ENCODE data around the gene DAZAP2.

DNA sequence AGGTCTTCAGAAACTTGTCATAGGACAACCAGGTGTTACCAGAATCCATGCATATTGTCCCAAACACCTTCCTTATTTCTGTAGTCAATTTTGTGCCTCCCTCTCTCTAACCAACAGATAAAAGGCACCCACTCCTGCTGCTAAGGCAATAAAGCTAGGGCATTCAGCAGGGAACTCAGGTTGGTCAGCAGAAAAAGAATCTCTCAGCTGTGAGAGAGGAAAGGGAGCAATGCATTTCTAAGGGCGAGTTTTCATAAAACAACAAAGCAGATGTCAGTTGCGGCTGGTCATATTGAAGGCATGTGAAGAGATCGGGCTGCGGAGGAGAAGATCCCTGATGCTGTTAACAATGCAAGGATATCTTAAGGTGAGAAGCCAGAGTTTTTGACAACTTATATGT, 13.4 kb upstream of the DAZAP2 start:
- TF ChIP-seq TGIF2 (CRISPR knock-in tag; IDR thresholded peaks at IDR 0.05): no peak
- no peak for TF ChIP-seq CHD1 (IDR thresholded peaks at IDR 0.05; ENCODE audit: low read length)
- TF ChIP-seq, protein P1, sequence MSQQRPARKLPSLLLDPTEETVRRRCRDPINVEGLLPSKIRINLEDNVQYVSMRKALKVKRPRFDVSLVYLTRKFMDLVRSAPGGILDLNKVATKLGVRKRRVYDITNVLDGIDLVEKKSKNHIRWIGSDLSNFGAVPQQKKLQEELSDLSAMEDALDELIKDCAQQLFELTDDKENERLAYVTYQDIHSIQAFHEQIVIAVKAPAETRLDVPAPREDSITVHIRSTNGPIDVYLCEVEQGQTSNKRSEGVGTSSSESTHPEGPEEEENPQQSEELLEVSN (IDR thresholded peaks at IDR 0.05; ENCODE audit: borderline replicate concordance in 1 of 2, extremely low read depth in 1 of 2, insufficient read depth in 1 of 2, insufficient read length in 1 of 2, low read depth in 1 of 2, low read length in 1 of 2, poor library complexity in 1 of 2, severe bottlenecking in 1 of 2): no peak
- TF ChIP-seq TEAD2 (tag; IDR thresholded peaks at IDR 0.05): no peak
- no peak for TF ChIP-seq POLR2A (conservative IDR thresholded peaks at IDR 0.05)
- no peak for TF ChIP-seq TBP (optimal IDR thresholded peaks at IDR 0.05; ENCODE audit: low read depth, low read length)
- no peak for TF ChIP-seq MAX (CRISPR knock-in tag; IDR thresholded peaks at IDR 0.05)

All from K562 (cell line).